NCI-H146 treated with DMSO at 0.1 percent for 48 hours (cell line): ENCODE measurements around the gene CHD2.
"Not testable (repeated sequence)": the region's sequence is repeated elsewhere in the genome, so short reads cannot be mapped to it uniquely, and the experiment has no call there.

Source experiments
- DNase-seq: peaks from one replicate; lab custom pipeline; 2025; ENCODE audit not compliant: unreplicated experiment; lab: John Stamatoyannopoulos, UW

The CHD2 gene

GRCh38 chr15:93007994-93008393, 107.9 kb downstream of the CHD2 start:
- no peak for DNase-seq

- DNase-seq, result no peak
Measured at GRCh38 chr15:93012786-93013185, 112.7 kb downstream of the CHD2 start.

- no peak for DNase-seq
Measured at GRCh38 chr15:93017526-93017925, 117.4 kb downstream of the CHD2 start.

- DNase-seq, result no peak
Measured at GRCh38 chr15:93018574-93018973, 118.5 kb downstream of the CHD2 start.

- no peak for DNase-seq
Measured at GRCh38 chr15:93019090-93019489, 119.0 kb downstream of the CHD2 start.

GRCh38 chr15:93019971-93020370, 119.8 kb downstream of the CHD2 start:
- no peak for DNase-seq

GRCh38 chr15:93020976-93021772, 121.0 kb downstream of the CHD2 start:
- no peak for DNase-seq

GRCh38 chr15:93024293-93024692, 124.2 kb downstream of the CHD2 start:
- no peak for DNase-seq

- DNase-seq, result no peak
Measured at GRCh38 chr15:93024716-93025624, 124.8 kb downstream of the CHD2 start.

- DNase-seq, result no peak
Measured at GRCh38 chr15:93025625-93025982, 125.5 kb downstream of the CHD2 start.

GRCh38 chr15:93026380-93026817, 126.3 kb downstream of the CHD2 start:
- no peak for DNase-seq

GRCh38 chr15:93027413-93027812, 127.3 kb downstream of the CHD2 start:
- DNase-seq, result no peak

- no peak for DNase-seq
Measured at GRCh38 chr15:93028111-93028631, 128.0 kb downstream of the CHD2 start.

- DNase-seq, result no peak
Measured at GRCh38 chr15:93028632-93029213, 128.6 kb downstream of the CHD2 start.

- no peak for DNase-seq
Measured at GRCh38 chr15:93029214-93029835, 129.2 kb downstream of the CHD2 start.

- no peak for DNase-seq
Measured at GRCh38 chr15:93029836-93030429, 129.8 kb downstream of the CHD2 start.

- peak; percentile 31 for DNase-seq
Measured at GRCh38 chr15:93030430-93031102, 130.4 kb downstream of the CHD2 start.

GRCh38 chr15:93031103-93031464, 131.0 kb downstream of the CHD2 start:
- DNase-seq, result no peak

- DNase-seq, result not testable (repeated sequence)
Measured at GRCh38 chr15:93031557-93032384, 131.6 kb downstream of the CHD2 start.
